Measurements from ENCODE around the gene PNLIP.

GRCh38 chr10:116504786-116505185 is 40.9 kb upstream of the PNLIP start:
- TF ChIP-seq CTCF (IDR thresholded peaks at IDR 0.05) = no peak
- no peak for TF ChIP-seq EP300 (IDR thresholded peaks at IDR 0.05)
- TF ChIP-seq POLR2AphosphoS5 (IDR thresholded peaks at IDR 0.05) = no peak
